ENCODE data around the gene CDH13.

Gene CDH13

DNA sequence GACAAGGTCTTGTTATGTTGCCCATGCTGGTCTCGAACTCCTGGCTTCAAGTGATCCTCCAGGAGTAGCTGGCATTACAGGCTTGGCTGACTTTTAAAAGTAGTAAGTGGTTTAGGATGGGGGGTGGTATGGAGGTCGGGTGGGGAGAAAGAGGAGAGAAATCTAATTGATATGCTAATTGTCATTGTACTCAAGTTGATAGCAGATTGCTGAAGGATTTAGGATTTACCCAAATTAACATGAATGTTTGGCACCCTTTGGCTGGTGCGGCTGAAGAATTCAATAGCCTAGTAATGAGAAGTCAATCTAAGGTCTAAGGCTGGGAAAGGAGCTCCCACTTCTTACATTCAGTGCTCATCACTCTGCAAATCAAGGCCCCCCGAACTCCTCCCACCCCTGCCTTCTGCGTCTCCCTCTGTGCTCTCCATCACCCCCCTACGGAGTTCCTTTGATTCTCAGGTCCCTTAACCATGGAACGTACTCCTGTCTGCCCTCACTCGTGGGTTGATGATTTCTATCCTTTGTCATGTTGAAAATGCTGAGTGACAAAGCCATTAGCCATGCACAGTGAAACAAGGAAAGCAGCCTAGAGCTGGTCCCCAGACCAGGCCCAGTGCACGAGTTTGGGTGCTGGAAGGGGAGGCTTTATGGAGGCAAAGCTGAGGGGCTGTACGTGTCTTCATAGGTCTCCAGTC is 17.3 kb downstream of the CDH13 start:
- no peak for DNase-seq (ENCODE audit: extremely low spot score)
- CTCF ChIA-PET, result interaction anchor here (1.3 to 1.6 kb wide), 2 partner anchors 11 to 16 kb away, joined by 3 to 5 read pairs; no protein-coding TSS in a partner anchor
- TF ChIP-seq, protein P1, sequence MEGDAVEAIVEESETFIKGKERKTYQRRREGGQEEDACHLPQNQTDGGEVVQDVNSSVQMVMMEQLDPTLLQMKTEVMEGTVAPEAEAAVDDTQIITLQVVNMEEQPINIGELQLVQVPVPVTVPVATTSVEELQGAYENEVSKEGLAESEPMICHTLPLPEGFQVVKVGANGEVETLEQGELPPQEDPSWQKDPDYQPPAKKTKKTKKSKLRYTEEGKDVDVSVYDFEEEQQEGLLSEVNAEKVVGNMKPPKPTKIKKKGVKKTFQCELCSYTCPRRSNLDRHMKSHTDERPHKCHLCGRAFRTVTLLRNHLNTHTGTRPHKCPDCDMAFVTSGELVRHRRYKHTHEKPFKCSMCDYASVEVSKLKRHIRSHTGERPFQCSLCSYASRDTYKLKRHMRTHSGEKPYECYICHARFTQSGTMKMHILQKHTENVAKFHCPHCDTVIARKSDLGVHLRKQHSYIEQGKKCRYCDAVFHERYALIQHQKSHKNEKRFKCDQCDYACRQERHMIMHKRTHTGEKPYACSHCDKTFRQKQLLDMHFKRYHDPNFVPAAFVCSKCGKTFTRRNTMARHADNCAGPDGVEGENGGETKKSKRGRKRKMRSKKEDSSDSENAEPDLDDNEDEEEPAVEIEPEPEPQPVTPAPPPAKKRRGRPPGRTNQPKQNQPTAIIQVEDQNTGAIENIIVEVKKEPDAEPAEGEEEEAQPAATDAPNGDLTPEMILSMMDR (IDR thresholded peaks at IDR 0.05; ENCODE audit: control extremely low read depth, extremely low read depth, low read depth, missing control alignments), result no peak
- POLR2A ChIA-PET, result no interaction called here

DNA sequence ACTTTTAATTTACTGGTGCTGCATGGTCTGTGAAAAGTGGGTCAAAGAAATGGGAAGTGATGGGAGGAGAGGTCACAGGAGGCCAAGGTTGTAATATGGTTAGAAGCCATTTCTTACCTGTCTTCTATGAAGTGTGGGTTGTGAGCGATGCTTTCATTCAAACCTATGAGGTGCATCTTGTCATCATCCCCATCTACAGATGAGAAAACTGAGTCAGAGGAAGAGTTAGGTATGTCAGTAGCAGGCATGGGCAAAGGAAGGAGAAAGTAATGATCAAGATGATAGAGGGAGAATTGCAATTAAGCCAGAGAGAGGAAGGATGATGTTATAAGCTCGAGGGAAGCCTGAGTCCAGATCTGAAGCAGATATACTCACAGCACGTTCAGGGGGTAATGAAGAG is 19.7 kb downstream of the CDH13 start:
- DNase-seq (ENCODE audit: extremely low spot score), result no peak
- ChIA-PET POLR2A (no interaction called here), CTCF (interaction anchor here (0.8 to 1.0 kb wide), 2 partner anchors 10 to 26 kb away, joined by 3 read pairs; no protein-coding TSS in a partner anchor)
- TF ChIP-seq, protein P1 (IDR thresholded peaks at IDR 0.05; ENCODE audit: control extremely low read depth, extremely low read depth, low read depth, missing control alignments), result no peak

DNA sequence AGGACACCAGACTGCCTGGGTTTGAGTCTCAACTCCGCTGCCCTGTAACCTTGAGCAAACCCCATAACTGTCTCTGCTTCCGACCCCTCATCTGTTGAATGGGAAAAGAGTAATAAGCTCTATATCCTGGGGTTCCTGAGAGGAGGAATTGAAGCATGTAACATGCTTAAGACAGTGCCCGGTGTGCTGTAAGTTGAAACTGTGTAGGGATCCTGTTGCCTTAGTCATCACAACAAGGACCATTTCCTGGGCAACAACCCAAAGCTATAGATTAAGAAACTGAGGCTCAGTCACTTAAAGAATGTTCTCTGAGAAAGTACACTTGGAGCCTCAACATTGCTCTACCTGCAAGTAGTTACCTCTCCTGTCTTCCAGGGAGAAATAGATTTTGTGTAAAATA is 23.0 kb downstream of the CDH13 start:
- DNase-seq (ENCODE audit: extremely low spot score), result no peak
- ChIA-PET POLR2A (no interaction called here), CTCF (interaction anchor here (9.2 kb wide), 1 partner anchor 9 kb away, joined by 84 read pairs; no protein-coding TSS in a partner anchor)
- TF ChIP-seq, protein P1 (IDR thresholded peaks at IDR 0.05; ENCODE audit: control extremely low read depth, extremely low read depth, low read depth, missing control alignments), result no peak

DNA sequence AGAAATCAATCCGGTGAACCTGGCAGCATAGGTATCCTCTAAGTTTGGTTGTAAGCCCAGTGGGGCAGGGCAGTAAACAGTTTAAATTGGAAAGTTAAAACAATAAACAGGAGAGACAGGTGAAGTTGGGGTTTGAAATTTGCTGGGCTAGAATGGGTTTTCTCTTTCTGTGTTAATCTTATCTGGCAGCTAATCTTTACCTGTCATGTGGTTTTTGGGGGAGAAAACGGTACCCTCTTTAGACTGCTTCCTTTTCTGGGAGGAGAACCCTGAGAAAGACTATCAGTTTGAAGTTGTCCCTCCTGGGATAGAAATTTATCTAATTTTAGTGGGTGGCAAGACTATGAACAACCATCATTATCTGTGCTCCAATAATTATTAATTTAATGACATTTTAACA is 24.0 kb downstream of the CDH13 start:
- no peak for DNase-seq (ENCODE audit: extremely low spot score)

GRCh38 chr16:82651921-82652601 is 25.3 kb downstream of the CDH13 start:
- TF ChIP-seq, protein P1 (IDR thresholded peaks at IDR 0.05; ENCODE audit: control extremely low read depth, extremely low read depth, low read depth, missing control alignments), result no peak
- DNase-seq (ENCODE audit: extremely low spot score), result no peak
- CTCF ChIA-PET, result interaction anchor here (0.9 to 9.2 kb wide), 6 partner anchors 9 to 144 kb away, joined by 3 to 84 read pairs (median 4); no protein-coding TSS in a partner anchor
- POLR2A ChIA-PET, result no interaction called here

More for the DNA sequence above, 24.0 kb downstream of the CDH13 start:
- TF ChIP-seq, protein P1 (IDR thresholded peaks at IDR 0.05; ENCODE audit: control extremely low read depth, extremely low read depth, low read depth, missing control alignments), result no peak
- ChIA-PET CTCF (interaction anchor here (9.2 kb wide), 1 partner anchor 10 kb away, joined by 84 read pairs; no protein-coding TSS in a partner anchor), POLR2A (no interaction called here)

DNA sequence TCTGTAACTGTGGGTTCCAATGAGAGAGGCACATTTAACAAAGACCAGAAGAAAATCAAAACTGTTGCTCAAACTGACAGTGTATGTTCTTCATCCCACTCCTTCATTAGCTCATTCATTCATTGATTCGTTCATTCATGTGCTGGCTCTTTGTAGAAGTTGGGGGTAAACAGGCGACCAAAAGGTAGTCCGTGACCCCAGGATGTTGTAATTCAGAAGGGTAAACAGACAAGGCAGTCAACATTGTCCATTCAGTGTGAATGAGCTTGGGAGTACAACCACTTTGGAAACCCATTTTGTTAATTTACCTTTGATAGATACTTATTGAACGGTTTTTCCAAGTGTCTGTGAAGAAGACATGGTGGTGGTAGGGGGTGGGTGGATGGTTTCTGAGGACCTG is 26.1 kb downstream of the CDH13 start:
- no peak for DNase-seq (ENCODE audit: extremely low spot score)
- TF ChIP-seq, protein P1 (IDR thresholded peaks at IDR 0.05; ENCODE audit: control extremely low read depth, extremely low read depth, low read depth, missing control alignments), result no peak
- ChIA-PET POLR2A (no interaction called here), CTCF (interaction anchor here (0.9 to 9.2 kb wide), 6 partner anchors 10 to 143 kb away, joined by 3 to 84 read pairs (median 3); no protein-coding TSS in a partner anchor)

Measured in GM10248 (cell line).